HG03175 (cell line): ENCODE measurements around the gene LRGUK.
A peak's percentile ranks its signal among the peaks of the same experiment; 100 is the strongest.
"Not testable (repeated sequence)": the region's sequence is repeated elsewhere in the genome, so short reads cannot be mapped to it uniquely, and the experiment has no call there.

ENCODE experiments used
- ATAC-seq: cut with Tn5 transposase; IDR thresholded peaks from one replicate; pipeline ENCODE4 v1.9.1; 2021; ENCODE audit warnings: mild to moderate bottlenecking, moderate library complexity; ENCODE audit not compliant: unreplicated experiment

Gene LRGUK, protein sequence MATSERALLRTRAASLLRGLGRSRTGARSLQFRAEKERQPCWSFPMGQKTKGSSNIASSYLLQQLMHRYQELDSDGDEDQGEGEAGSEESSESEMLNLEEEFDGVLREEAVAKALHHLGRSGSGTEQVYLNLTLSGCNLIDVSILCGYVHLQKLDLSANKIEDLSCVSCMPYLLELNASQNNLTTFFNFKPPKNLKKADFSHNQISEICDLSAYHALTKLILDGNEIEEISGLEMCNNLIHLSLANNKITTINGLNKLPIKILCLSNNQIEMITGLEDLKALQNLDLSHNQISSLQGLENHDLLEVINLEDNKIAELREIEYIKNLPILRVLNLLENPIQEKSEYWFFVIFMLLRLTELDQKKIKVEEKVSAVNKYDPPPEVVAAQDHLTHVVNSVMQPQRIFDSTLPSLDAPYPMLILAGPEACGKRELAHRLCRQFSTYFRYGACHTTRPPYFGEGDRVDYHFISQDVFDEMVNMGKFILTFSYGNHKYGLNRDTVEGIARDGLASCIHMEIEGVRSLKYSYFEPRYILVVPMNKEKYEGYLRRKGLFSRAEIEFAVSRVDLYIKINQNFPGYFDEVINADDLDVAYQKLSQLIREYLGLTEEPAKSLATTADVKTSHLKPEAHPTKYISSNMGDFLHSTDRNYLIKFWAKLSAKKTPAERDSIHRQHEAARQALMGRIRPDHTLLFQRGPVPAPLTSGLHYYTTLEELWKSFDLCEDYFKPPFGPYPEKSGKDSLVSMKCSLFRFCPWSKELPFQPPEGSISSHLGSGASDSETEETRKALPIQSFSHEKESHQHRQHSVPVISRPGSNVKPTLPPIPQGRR

DNA sequence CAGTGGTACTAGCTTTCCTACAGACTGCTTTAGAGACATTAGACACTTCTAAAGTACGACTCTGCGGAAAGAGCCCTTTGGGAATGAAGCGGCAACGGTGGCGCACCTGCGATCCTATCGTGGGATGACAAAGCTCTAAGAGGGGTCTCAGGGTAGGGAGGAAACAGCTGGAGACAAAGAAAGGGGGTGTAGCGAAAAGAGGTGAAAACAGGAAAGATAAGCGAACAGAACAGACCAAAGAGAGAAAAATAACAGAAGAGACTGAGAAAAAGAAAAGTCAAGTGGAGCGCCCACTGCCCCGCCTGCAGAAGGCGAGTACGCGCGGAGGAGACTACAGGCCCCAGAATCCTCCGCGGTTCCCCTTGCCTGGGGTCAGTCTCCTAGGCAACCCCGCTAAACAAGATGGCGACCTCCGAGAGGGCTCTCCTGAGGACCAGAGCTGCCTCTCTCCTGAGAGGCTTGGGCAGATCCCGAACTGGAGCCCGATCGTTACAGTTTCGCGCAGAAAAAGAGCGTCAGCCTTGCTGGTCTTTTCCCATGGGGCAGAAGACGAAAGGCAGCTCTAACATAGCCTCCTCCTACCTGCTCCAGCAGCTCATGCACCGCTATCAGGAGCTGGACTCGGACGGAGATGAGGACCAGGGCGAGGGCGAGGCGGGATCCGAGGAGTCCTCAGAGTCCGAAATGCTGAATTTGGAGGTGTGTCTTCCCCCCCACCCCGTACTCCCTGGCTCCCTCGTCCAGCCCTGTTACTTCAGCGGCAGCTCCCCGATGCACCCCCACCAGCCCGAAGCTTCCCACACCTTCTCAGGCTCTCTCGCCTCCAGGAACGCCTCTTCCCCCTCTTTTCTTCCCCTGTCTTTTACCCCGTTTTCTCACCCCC is at the start of gene LRGUK:
Gene LRGUK (plus strand): TSS at position 375 of the 883 bp plus-strand sequence. CDS start 28 bp downstream, at position 403.
- ATAC-seq: peak; percentile 100

DNA sequence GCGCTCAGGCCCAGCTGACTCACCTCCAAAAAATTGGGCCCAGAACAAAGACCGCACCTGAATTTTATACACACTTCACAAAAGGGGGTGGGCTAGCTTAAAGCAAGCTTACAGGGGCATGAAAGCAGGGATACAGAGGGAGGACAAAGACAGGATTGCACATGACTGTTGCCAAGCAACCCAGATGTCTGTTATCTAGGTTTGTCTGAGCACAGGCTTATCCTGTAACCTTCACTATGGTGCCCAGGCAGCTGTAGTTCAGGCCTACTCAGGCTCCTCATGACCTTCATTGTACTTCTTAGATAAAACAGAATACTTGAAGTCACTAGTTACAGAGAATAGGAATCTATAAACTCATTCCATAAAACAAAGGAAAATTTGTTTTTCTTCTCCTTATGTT is 49.6 kb upstream of the LRGUK start:
- not testable (repeated sequence) for ATAC-seq

DNA sequence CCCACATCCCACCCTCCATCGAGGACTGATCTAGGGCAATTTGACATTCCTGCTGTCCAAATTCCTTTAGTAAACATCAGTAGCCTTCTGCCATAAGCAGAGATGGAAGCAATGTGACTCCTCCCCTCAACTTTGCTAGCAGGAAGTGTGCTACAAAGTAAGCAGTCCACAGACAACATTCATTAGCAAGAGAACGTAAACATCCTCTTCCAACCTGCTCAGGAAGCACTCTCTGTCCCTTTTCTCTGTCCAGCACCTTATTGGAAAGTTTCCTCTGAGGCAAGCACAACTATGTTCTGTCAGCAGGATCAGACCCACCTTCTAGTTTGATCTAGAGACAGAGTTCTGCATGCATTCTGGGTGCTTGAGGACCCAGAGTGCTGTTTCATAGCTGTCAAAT is 48.1 kb upstream of the LRGUK start:
- ATAC-seq: no peak

DNA sequence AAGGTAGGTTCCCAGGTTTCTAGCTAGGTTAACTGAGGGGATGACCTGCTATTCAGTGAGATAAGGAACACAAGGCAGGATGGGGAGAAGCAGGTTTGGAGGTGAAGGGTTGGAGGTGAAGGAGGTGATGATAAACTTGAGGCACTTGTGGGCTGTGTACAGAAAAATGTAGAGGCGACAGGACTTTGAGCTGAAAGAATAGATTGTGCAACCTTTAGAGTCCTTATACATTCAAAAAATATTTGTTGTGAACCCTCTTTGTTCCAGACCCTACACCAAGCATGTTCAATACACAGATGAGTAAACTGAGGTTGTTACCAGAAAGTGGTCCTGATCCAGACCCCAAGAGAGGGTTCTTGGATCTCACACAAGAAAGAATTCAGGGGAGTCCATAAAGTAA is 45.4 kb upstream of the LRGUK start:
- no peak for ATAC-seq

DNA sequence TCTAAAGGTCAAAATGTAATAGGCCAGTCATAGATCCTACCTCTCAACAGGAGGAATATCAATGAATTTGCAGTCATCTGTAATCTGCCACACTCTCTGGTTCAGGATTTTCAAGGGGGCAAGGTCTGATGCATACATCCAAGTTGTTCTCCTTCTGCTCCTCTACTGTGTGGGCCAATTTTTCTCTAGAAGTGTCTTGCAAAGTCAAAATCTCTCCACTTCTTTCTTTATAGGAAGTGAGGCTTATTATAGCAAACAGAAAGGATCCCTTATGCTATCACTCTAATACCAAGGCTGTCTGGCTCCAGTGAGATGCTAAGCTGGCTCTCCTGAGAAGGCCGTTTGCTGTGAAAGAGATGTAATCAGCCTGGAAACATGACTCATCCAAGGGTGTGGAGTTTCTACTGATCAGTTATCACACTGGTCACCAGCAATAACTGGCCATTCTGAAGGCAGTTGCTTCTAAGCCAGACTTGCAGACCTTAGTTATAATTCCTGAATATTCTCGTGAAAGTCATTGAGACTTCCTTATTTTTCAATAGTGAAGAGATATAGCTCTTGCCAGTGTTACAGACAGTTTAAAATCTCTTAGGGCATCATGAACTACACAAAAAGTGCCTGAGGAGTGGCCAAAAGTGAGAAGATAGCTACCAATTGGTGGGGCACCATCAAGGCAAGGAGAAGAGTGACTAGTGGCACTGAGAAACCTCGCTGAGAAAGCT is 43.2 kb upstream of the LRGUK start:
- no peak for ATAC-seq

DNA sequence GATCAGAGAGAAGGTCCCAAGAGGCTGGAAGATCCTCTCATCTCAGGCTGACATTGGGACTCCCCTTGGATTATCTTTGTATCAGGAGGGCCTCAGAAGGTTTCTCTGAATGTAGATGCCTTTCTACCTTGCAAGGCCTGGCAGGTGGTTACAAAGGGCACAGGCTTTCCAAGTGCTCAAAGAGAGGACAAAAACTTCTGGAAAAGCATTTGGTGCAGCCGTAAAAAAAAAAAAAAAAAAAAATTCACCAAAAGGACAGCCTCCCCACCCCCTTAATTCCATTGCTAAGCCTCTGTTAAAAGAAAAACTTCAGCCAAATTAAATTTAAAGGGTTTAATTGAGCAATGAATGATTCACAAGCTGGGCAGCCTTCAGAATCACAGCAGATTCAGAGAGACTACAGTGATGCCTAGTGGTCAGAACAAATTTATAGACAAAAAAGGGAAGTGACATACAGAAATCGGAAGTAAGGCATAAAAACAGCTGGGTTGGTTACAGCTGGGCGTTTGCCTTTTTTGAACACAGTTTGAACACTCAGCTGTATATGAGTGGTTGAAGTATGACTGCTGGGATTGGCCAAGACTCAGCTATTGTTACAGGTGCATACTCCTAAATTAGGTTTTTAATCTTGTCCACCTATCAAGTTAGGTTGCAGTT is 42.5 kb upstream of the LRGUK start:
- peak; percentile 80 for ATAC-seq

DNA sequence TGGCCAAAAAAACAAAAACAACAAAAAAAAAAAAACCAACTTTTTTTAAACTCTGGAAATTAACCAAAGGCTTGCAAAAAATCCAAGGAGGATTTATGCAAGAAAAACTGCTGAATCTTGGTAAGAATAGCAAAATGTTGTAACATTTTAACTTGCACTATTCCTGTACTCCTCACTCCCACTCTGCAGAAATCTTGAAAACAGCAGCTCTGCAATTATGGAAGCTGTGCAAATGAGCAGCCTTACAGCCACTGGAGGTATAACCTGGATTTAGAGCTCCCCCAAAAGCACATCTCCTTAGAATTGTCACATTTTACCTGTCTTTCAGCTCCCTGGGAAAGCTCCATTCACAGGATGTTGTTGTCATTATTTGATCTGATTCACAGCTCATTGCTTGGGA is 41.8 kb upstream of the LRGUK start:
- no peak for ATAC-seq

DNA sequence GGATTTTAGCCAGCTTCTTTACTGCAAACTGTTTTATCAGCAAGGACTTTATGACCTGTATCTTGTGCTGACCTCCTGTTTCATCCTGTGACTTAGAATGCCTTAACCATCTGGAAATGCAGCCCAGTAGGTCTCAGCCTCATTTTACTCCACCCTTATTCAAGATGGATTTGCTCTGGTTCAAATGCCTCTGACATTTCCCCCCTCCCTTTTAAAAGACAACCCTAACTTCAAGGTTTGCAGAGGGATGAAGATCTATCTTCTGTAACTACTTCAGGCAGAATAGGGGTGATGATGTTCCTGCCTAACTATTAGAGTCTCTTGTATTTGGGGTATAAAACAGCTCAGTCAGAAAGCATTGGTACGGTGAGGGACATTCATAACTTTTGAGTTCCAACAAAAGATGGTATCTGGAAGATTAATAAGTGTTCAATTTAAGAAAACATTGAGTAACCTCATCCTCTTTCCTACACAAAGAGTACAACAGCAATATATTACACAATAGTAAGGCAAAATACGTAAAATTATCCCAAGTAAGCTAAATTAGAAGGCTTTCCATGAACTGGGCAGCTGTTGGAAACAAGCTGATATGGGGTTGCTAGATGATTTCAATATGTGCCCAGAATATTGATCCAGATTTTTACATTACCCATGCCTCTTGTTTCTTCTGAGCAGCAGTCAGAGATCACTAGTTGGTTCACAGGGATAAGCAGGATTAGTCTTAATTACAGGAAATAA is 40.0 kb upstream of the LRGUK start:
- ATAC-seq: no peak

DNA sequence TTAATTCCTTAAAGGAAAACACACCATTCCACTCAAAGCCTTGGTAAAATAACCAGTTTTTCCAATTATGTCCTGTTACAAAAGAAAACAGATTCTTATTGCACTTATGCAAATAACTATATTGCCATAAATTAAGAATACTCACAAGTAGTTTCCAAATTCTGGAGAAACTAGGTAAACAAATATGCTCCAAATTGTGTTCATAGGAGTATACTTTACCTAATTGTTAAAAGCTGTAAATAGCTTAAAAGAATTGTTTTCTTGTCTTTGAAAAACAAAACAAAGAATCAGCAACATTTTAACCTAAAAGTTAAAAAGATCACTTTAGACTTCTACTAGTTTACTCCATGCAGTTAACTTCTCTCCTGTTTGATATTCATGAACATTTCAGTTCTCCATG is 38.9 kb upstream of the LRGUK start:
- no peak for ATAC-seq

DNA sequence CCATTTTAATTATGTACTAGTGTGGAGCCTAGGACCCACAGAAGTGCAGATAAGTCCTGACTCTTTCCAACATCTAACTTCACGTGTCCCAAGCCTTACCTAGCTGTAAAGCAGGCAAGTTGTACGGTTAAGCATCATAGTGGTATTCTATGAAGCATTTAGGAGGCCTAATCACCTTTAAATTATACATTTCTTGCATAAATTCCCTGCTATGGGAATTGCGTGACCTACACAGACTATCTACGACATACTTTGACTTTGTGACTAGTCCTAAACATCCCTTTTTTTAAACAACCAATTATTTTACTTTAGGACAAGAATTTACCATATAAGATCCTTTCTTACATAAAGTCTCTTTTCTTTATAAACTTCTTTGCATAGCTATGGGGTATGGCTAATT is 37.7 kb upstream of the LRGUK start:
- no peak for ATAC-seq

DNA sequence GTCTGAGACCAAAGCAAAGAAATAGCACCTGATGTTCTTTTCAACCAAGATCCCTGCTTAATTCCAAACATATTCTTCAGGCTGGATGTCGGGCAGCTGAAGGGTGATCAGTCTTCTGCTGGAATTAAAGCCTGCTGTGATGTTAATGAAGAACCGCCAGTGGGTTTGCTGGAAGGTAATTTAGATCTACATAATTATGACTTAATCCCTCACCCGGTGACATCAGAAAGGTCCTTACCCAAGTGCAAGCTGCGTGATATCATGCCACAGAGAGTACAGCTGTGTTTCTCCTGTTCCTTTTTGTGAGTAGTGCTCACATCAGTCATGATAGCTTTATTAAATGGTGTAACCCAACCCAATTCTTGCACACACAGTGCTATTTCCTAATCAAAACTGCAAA is 29.1 kb upstream of the LRGUK start:
- no peak for ATAC-seq

DNA sequence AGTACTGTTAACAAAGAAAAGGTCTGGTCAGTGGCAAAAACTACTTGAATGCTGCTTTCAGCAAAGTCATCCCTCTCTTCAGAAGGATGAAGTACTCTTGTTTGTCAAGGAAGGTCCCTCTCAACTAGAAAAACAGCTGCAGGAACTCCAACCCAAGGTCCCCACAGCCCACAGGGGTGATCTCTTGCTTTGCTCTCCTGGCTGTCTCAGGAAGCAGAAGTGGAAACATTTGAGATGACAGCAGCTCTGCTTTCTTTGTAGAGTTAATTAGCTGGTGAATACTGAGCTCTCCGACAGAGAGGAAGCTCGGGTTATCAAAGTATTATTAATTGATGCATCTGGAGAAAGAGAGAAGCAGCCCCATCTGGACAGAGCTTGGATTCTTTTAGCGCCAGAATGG is 25.4 kb upstream of the LRGUK start:
- ATAC-seq: no peak

DNA sequence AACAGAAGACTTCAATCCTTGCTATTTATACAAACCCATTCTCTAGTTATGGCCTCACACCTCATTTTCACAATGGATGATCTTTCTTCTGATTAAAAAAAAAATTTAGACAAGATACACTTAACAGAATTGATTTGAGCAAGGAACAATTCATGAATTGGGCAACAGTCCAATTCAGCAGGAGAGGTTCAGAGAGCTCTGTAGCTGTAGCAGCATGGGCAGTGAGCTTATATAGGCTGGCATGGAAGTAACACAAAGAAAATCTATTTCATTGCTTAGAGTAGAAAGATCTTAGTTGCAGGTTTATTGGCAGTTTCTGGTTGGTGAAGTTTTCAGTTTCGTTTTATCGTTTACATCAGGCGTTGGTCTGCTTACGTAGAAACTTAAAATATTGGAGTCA is 23.0 kb upstream of the LRGUK start:
- ATAC-seq: no peak

DNA sequence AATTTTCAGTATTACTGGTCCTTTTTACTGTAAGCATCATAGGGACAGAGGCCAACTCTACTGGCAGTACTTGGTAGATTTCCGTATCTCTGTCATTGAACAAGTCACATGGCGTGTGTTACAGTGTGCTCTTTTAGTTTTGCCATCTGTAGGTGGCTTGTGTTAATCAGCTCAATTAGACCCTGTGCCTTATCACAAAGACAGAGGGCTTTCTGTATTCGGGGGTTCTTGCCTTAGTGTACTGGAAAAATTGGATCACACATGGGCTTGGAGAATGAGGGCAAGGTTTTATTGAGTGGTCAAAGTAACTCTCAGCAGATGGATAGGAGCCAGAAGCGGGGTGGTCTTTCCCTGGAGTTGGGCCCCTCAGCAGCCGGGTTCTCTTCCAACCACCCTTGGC is 21.3 kb upstream of the LRGUK start:
- no peak for ATAC-seq

DNA sequence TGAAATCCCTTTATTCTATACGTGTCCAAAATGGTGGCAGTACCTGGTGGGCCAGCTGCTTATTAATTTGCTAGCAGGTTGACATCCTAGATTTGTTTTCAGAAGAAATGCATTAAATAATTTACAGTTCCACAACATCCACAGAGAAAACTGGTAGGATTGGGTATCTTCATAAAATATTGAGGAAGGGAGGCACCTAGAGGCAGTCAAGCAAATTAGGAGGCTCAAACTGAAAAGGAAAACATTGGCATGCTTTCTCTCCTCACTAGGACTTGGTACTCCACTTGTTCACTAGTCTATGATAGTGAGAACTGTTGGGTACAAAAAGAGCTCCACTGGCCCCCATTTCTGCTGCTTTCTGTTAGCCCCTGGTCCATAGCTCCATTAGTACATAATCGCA is 18.3 kb upstream of the LRGUK start:
- ATAC-seq: no peak

DNA sequence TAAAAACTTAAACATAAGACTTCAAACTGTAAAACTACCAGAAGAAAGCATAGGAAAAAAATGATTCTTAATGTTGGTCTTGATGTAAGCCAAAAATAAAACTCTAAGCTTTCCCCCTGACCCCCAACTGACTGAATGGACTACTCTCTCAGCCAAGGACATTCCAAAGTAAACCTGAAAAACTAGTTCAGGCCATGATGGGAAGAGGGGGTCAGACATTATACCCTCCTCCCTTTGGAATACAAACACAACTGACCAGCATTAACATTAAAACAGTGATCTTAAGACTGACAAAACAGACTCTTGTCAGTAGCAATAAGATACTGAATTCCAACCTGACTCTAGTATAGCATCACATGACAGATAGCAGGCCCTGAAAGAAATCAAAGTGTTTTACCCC is 13.5 kb upstream of the LRGUK start:
- no peak for ATAC-seq

DNA sequence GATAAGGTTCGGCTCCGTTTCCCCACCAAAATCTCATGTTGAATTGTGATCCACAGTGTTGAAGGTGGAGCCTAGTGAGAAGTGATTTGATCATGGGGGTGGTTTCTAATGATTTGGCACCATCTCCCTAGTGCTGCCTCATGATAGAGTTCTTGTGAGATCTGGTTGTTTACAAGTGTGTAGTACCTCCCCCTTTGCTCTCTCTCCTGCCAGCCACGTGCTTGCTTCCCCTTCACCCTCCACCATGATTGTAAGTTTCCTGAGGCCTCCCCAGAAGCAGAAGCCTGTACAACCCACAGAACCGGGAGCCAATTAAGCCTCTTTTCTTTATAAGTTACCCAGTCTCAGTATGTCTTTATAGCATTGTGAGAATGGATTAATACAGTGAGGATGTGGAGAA is 12.1 kb upstream of the LRGUK start:
- no peak for ATAC-seq

DNA sequence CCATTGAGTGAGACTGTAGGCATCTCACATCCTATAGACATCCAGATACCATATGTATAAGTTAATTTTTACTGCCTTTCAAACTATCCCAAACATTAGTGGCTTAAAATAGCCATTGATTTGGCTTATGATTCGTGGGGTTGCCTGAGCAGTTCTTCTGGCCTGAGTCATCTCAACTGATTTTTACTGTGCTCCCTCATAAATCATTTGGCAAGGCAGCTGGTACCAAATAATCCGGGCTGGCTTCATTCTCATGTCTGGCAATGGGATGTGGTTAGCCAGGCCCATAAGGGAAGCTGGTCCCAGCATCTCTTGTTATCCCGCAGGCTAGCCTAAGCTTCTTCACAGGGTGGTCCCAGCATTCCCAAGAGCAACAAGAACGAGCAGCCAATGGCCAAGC is 6.7 kb upstream of the LRGUK start:
- ATAC-seq: no peak

DNA sequence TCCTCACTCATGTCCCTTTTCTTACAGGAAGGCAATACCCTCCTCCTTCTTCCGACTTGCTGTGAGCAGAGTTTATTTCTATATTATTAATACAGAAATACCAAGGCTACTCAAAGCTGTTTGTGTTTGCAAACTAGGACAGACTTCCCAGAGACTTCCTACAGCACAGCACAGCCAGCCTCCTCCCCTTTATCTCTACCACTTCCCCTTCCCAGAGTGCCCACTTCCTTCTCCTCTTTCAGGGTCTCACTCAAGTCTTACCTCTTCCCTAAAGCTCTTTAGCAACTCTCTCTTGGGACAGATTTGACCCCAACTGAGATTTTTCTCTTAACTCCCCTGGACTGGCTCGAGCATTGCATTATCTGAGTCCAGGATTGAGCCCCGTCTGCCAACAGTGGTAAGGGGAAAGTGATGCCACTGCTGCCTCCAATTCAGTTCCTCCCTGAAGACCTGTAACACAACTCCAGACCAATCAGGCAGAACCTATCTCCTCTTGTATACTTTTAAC is 5.5 kb upstream of the LRGUK start:
- ATAC-seq: no peak
